Muscle of back (tissue), 11 donors: Measurements from ENCODE around the gene TPO. TPM values are rescaled to one million over a fixed set of nuclear protein-coding genes. Genes with fewer than 3 reads are reported as not detected.

Experiments
- DNase-seq, 3 donors: peaks; one replicate each; pipeline versions ENCODE4 v3.0.0 to v3.0.0-alpha.2; 2013
- polyA plus RNA-seq, 10 donors: library from polyadenylated mRNA; unstranded; fragments of 120-200 nt; gene quantifications; one replicate each; pipeline ENCODE4 v1.2.1, GENCODE V29; 2013; ENCODE audit not compliant: insufficient read length in 10 of 10

Gene TPO
- polyA plus RNA-seq, 10 donors = 0.04 to 0.68 (median 0.27) TPM

GRCh38 chr2:1582891-1583341 is 169.7 kb downstream of the TPO start:
- no peak for DNase-seq

- no peak for DNase-seq
Measured at GRCh38 chr2:1584051-1584531, 170.8 kb downstream of the TPO start.

- no peak for DNase-seq
Measured at GRCh38 chr2:1584691-1585485, 171.6 kb downstream of the TPO start.

- no peak for DNase-seq
Measured at GRCh38 chr2:1585635-1586034, 172.4 kb downstream of the TPO start.

GRCh38 chr2:1586251-1586922 is 173.1 kb downstream of the TPO start:
- no peak for DNase-seq

- no peak for DNase-seq
Measured at GRCh38 chr2:1586923-1587840, 173.9 kb downstream of the TPO start.

GRCh38 chr2:1588051-1588977 is 175.1 kb downstream of the TPO start:
- no peak for DNase-seq

GRCh38 chr2:1588978-1589621 is 175.8 kb downstream of the TPO start:
- DNase-seq = no peak

- DNase-seq = no peak
Measured at GRCh38 chr2:1590596-1591460, 177.6 kb downstream of the TPO start.

GRCh38 chr2:1591461-1591770 is 178.2 kb downstream of the TPO start:
- no peak for DNase-seq
